Spleen (tissue), 11 donors: Measurements from ENCODE around the gene SLC34A1. TPM values are rescaled to one million over a fixed set of nuclear protein-coding genes. Genes with fewer than 3 reads are reported as not detected.
A peak's percentile ranks its signal among the peaks of the same experiment; 100 is the strongest.

Experiments used
- DNase-seq: peaks from one replicate; pipeline ENCODE4 v3.0.0-alpha.2; 2020
- H3K27ac ChIP-seq, 8 donors: fragments of 200-600 bp; sonication (generic) in 7 of 8; 1 replicate in 4 of 8; 2 replicates in 4 of 8; pipeline versions ENCODE4 v1.5.0 to v1.8.0; 2016 to 2021; ENCODE audit warnings: inconsistent platforms in 4 of 8, mild to moderate bottlenecking in 4 of 8, moderate library complexity in 1 of 8
- H3K27me3 ChIP-seq, 7 donors: fragments of 200-600 bp; sonication (generic) in 6 of 7; replicated peaks in 1 of 7; 1 replicate in 4 of 7; 2 replicates in 3 of 7; pipeline versions ENCODE4 v1.5.0 to v1.8.0; 2016 to 2021; ENCODE audit warnings: inconsistent platforms in 3 of 7, mild to moderate bottlenecking in 1 of 7
- H3K36me3 ChIP-seq, 6 donors: fragments of 200-600 bp; sonication (generic) in 5 of 6; 1 replicate in 4 of 6; 2 replicates in 2 of 6; pipeline versions ENCODE4 v1.5.0 to v1.8.0; 2016 to 2021; ENCODE audit warnings: inconsistent platforms in 2 of 6
- H3K4me1 ChIP-seq, 6 donors: fragments of 200-600 bp; sonication (generic) in 5 of 6; 1 replicate in 3 of 6; 2 replicates in 3 of 6; pipeline versions ENCODE4 v1.5.0 to v1.8.0; 2016 to 2021; ENCODE audit warnings: inconsistent platforms in 3 of 6
- H3K4me3 ChIP-seq, 8 donors: fragments of 200-600 bp; sonication (generic) in 7 of 8; 1 replicate in 4 of 8; 2 replicates in 4 of 8; pipeline versions ENCODE4 v1.5.0 to v1.8.0; 2016 to 2021; ENCODE audit warnings: inconsistent platforms in 4 of 8, mild to moderate bottlenecking in 4 of 8, moderate library complexity in 2 of 8
- H3K9me3 ChIP-seq, 8 donors: fragments of 200-600 bp; sonication (generic) in 7 of 8; 1 replicate in 4 of 8; 2 replicates in 4 of 8; pipeline versions ENCODE4 v1.5.0 to v1.8.0; 2016 to 2021; ENCODE audit warnings: inconsistent platforms in 4 of 8
- POLR2A ChIP-seq, 3 donors: fragments of 450-650 bp; IDR thresholded peaks; one replicate each; pipeline ENCODE4 v1.5.1; 2017; ENCODE audit warnings: antibody characterized with exemption in 3 of 3, mild to moderate bottlenecking in 1 of 3
- POLR2AphosphoS5 ChIP-seq, 3 donors: sonication (generic); formaldehyde crosslinking; IDR thresholded peaks; one replicate each; pipeline ENCODE4 v1.5.1; 2017; ENCODE audit warnings: antibody characterized with exemption in 3 of 3
- WGBS, 5 donors: extraction: QIAGEN DNeasy Blood & Tissue Kit in 3 of 5; methylation state at CpG; one replicate each; pipeline versions ENCODE4 v1.1.5 to v1.1.7; 2013 to 2018; 5-methylcytosine and 5-hydroxymethylcytosine counted together
- intact Hi-C: fragments of 100-400 bp; cut with DNase I; formaldehyde crosslinking; loops from one replicate; pipeline ENCODE4 v1.15.0; 2023; ENCODE audit warnings: low total_unique reads
- polyA plus RNA-seq, 3 donors: library from polyadenylated mRNA; stranded (reverse); fragments of 200-250 nt; gene quantifications; one replicate each; pipeline ENCODE4 v1.2.1, GENCODE V29; 2013
- total RNA-seq, 7 donors: library from RNA; depleted of rRNA in 3 of 7; stranded (reverse); fragments of >200 nt in 3 of 7; fragmentation: NEBNext Ultra II Directional in 4 of 7; extraction: Animal tissue kit (Norgen Biotek cat#: 25700) in 4 of 7; gene quantifications; one replicate each; pipeline versions ENCODE4 v1.1.0 to v1.2.1, GENCODE V29; 2016 to 2021
- TF ChIP-seq, protein P1 (sequence below), 11 experiments: fragments of 200-600 bp in 7 of 11; fragments of 450-650 bp in 4 of 11; sonication (generic) in 4 of 11; IDR thresholded peaks in 8 of 11; conservative IDR thresholded peaks in 3 of 11; 1 replicate in 7 of 11; 2 replicates in 4 of 11; pipeline versions ENCODE4 v1.4.0 to v1.8.0; 2016 to 2021; ENCODE audit warnings: antibody characterized with exemption in 11 of 11, inconsistent platforms in 4 of 11, mild to moderate bottlenecking in 1 of 11
- donor health status: healthy with polysubstance abuse.
- donor health status: DM: no; HTN: no; CAD: no; lungs with moderate emphysema.
- donor health status: DM: no; HTN: no; CAD: no.
- donor health status: Bipolar disorder and iron deficiency.
- donor health status: healthy.
- donor health status: DM: no; HTN: no; CAD: no.
- donor health status: DM: yes; HTN: yes; CAD: no.

Gene SLC34A1
- total and polyA plus RNA-seq, 10 donors: 0.02 to 0.77 (median 0.14) TPM; not detected in 3

GRCh38 chr5:177355868-177356168, 28.4 kb upstream of the SLC34A1 start:
- WGBS, 5 donors: 14 to 29% (median 20%) methylated on average over 1 of the region's 1 CpG

GRCh38 chr5:177356746-177357145, 27.5 kb upstream of the SLC34A1 start:
- no peak for TF ChIP-seq POLR2AphosphoS5 (IDR thresholded peaks at IDR 0.05)
- TF ChIP-seq, protein P1, sequence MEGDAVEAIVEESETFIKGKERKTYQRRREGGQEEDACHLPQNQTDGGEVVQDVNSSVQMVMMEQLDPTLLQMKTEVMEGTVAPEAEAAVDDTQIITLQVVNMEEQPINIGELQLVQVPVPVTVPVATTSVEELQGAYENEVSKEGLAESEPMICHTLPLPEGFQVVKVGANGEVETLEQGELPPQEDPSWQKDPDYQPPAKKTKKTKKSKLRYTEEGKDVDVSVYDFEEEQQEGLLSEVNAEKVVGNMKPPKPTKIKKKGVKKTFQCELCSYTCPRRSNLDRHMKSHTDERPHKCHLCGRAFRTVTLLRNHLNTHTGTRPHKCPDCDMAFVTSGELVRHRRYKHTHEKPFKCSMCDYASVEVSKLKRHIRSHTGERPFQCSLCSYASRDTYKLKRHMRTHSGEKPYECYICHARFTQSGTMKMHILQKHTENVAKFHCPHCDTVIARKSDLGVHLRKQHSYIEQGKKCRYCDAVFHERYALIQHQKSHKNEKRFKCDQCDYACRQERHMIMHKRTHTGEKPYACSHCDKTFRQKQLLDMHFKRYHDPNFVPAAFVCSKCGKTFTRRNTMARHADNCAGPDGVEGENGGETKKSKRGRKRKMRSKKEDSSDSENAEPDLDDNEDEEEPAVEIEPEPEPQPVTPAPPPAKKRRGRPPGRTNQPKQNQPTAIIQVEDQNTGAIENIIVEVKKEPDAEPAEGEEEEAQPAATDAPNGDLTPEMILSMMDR (IDR thresholded peaks at IDR 0.05 in 8 of 11, conservative IDR thresholded peaks at IDR 0.05 in 3 of 11): no peak
- TF ChIP-seq POLR2A (IDR thresholded peaks at IDR 0.05): no peak
- peaks cover 35 to 100% (median 69%) of the 10 kb centered on the region in 6 donors for H3K4me1 ChIP-seq

More at GRCh38 chr5:177355868-177356168, 28.4 kb upstream of the SLC34A1 start:
- H3K36me3 ChIP-seq: no peaks in the 10 kb centered on the region
- peaks cover 0 to 5% (median 0%) of the 10 kb centered on the region in 8 donors for H3K9me3 ChIP-seq
- H3K27ac ChIP-seq: peak overlapping the region in 1 of 8 donors; percentile 43
- no peak for DNase-seq
- H3K27me3 ChIP-seq: no peaks in the 10 kb centered on the region
- intact Hi-C loops: no loop called here
- TF ChIP-seq, protein P1 (IDR thresholded peaks at IDR 0.05 in 8 of 11, conservative IDR thresholded peaks at IDR 0.05 in 3 of 11): no peak
- TF ChIP-seq POLR2A (IDR thresholded peaks at IDR 0.05) (no peak), POLR2AphosphoS5 (IDR thresholded peaks at IDR 0.05) (no peak)
- no peak overlapping the region for H3K4me3 ChIP-seq
- H3K4me1 ChIP-seq: peaks cover 32 to 96% (median 63%) of the 10 kb centered on the region in 6 donors

DNA sequence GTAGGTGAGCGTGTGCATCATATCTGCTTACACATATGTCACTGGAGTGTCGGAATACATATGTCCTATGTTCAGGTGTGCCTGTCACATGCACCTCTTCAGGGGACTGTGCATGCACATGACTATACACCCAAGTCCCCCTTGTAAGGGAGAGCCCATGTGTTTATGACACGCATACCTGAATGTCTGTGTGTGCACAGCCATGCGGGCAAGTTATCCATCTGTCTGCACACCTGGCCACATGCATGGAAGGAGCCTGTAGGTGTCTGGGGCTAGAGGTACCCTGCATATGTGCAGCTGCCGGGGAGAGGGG, 27.1 kb upstream of the SLC34A1 start:
- intact Hi-C loops: no loop called here
- no peak for DNase-seq
- TF ChIP-seq POLR2AphosphoS5 (IDR thresholded peaks at IDR 0.05): no peak
- TF ChIP-seq, protein P1 (IDR thresholded peaks at IDR 0.05 in 8 of 11, conservative IDR thresholded peaks at IDR 0.05 in 3 of 11): no peak
- no peak for TF ChIP-seq POLR2A (IDR thresholded peaks at IDR 0.05)
- no peaks in the 10 kb centered on the region for H3K36me3 ChIP-seq
- peak overlapping the region in 7 of 8 donors; percentile 47 to 92 (median 89) for H3K27ac ChIP-seq
- no peaks in the 10 kb centered on the region for H3K27me3 ChIP-seq
- H3K9me3 ChIP-seq: peaks cover 0 to 5% (median 0%) of the 10 kb centered on the region in 8 donors
- peak overlapping the region in 5 of 8 donors; percentile 84 to 97 (median 89) for H3K4me3 ChIP-seq
- WGBS, 5 donors: 53 to 77% (median 66%) methylated on average over 4 to 5 of the region's 5 CpGs
- H3K4me1 ChIP-seq: peaks cover 38 to 100% (median 70%) of the 10 kb centered on the region in 6 donors

More at GRCh38 chr5:177356746-177357145, 27.5 kb upstream of the SLC34A1 start:
- intact Hi-C loops: no loop called here
- H3K27ac ChIP-seq: peak overlapping the region in 4 of 8 donors; percentile 89 to 92 (median 90)
- peaks cover 0 to 5% (median 0%) of the 10 kb centered on the region in 8 donors for H3K9me3 ChIP-seq
- no peak for DNase-seq
- no peaks in the 10 kb centered on the region for H3K27me3 ChIP-seq
- H3K4me3 ChIP-seq: peak overlapping the region in 2 of 8 donors; percentile 85 to 93
- WGBS, 5 donors: 41 to 45% (median 44%) methylated on average over 3 of the region's 3 CpGs
- H3K36me3 ChIP-seq: no peaks in the 10 kb centered on the region

GRCh38 chr5:177357459-177358351, 26.5 kb upstream of the SLC34A1 start, which contains the start of gene RGS14:
Gene RGS14, plus strand, starts transcription at chr5:177357924. Its CDS starts 101 bp downstream, at chr5:177358025.
- Histone ChIP-seq H3K4me3 (peak within 1 kb of the TSS; percentile 67 to 97 (median 87)), H3K9me3 (peaks cover 0 to 5% (median 0%) of the 10 kb centered on the region in 8 donors), H3K36me3 (no peaks in the 10 kb centered on the region), H3K27me3 (no peaks in the 10 kb centered on the region), H3K27ac (peak within 1 kb of the TSS; percentile 81 to 92 (median 88)), H3K4me1 (peaks cover 44 to 100% (median 71%) of the 10 kb centered on the region in 6 donors)
- intact Hi-C loops: no loop called here
- TF ChIP-seq POLR2A (IDR thresholded peaks at IDR 0.05): no peak
- peak; percentile 78 to 85 (median 83) for TF ChIP-seq POLR2AphosphoS5 (IDR thresholded peaks at IDR 0.05)
- TF ChIP-seq, protein P1 (IDR thresholded peaks at IDR 0.05 in 8 of 11, conservative IDR thresholded peaks at IDR 0.05 in 3 of 11): no peak
- peak; percentile 94 for DNase-seq
- 1 to 8% (median 4%) methylated on average over 18 to 37 of the region's 37 CpGs for WGBS, 5 donors
